GM10847 (cell line): ENCODE results near the gene SLC22A31.

Source experiments
- POLR2A ChIP-seq: IDR thresholded peaks from 2 replicates; pipeline ENCODE4 v1.6.1; 2011; ENCODE audit not compliant: insufficient read length; ENCODE audit errors: extremely low read depth

The SLC22A31 gene

DNA sequence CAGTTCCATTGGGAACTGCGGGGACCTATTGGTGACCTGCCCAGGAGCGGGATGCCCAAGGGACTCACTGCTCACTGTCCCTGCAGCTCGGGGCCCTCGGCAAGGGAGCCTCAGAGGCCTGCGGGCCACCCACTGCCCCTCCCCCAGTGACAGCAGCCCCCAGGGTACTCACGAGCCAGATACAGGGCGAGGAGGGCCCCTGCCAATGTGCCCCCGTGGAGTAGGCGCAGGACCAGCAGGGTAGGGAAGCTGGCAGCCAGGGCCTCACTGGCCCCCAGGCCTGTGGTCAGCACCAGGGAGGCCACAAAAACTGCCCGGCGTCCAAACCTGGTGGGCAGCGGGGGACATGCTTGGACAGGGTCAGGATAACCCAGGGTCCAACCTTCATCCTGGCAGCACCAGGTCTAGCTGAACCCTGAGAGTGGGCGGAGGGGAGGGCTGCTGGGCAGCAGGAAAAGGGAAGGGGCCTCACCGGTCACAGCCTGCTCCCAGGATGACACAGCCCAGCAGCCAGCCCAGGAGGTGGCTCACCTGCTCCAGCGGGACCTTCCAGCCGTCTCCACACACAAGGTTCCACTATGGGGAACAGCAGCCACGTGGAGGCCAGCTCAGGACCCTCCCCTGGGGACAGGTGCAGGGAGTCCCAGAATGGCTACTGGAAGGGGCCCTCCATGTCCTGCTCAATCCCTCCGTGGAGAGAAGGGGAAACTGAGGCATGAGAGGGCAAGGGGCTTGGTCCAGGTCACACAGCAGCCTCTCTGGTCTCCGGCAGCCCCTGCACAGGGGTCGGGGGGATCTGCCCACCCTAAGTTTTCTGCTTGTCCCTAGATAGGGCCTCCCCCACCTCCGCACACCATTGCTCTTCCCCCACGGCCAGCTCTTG is 855 bp downstream of the SLC22A31 start:
- TF ChIP-seq POLR2A, result no peak

DNA sequence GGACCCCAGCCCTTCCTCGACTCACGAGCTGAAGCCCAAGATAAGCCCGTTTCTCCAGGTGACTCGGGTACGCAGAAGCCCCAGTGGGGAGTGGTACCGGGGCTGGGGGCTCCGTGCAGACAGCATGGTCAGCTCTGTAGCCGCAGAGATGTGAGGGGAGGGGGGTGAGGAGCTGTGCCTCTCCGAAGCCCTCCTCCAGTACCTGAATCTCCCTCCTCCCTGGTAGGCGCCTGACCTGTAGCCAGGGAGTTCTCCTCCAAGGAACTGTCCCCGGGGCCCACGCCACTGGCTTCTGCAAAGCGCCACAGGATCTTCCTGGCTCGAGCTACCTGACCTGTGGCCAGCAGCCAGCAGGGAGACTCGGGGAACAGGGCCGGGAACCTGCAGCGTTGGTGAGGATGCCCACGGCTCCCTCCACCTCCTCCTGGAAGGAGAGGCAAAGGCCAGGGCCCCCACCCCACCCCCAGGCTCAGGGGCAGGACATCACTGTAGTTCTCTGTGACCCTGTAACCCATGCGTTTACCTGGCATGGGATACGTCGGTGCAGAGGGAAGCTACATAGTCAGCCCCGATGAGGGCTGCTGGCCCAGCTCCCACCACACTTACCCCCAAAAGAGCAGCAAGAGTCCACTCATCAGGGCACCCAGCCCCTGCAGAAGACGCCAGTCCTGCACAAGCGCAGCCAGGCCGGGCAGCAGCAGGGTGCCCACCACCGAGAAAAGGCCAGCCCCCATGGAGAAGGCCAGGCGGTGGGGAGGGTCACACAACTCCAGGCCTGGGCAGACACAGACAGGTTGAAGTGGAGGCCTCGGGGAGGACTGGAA is 1.7 kb downstream of the SLC22A31 start:
- no peak for TF ChIP-seq POLR2A

DNA sequence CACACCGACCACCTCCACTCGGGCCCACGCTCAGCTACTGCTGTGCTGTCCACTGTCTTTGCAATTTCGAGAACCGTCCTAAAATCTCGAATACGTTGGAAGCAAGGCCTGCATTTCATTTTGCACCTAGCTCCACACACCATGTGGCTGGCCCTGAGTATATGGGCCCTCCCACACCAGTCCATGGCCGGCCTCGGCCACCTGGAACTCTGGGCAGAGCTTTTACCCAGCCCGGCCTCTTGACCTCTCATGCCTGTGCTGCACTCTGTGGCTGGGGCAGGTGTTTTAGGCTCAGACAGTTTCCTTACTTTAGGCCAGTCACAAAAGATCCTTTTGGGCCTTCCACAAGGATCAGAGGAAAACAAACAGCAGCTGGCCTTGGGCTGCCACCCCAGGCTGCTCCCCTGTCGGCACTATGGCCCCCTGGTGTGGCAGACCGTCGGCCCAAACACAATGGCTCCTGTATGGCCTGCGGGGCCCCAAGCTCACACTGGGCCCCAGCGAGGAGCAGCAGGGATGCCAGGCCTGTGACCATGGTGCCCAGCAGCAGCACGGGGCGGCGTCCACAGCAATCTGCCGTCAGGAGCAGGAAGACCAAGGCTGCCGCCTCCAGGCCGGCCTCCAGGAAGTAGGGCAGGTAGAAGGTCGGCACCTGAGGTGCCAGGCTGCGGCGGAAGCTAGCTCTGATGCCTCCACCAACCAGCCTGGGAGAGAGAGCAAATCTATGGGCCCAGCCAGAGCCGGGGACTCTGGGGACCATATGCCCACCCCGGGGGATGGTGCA is 2.5 kb downstream of the SLC22A31 start:
- TF ChIP-seq POLR2A, result no peak

DNA sequence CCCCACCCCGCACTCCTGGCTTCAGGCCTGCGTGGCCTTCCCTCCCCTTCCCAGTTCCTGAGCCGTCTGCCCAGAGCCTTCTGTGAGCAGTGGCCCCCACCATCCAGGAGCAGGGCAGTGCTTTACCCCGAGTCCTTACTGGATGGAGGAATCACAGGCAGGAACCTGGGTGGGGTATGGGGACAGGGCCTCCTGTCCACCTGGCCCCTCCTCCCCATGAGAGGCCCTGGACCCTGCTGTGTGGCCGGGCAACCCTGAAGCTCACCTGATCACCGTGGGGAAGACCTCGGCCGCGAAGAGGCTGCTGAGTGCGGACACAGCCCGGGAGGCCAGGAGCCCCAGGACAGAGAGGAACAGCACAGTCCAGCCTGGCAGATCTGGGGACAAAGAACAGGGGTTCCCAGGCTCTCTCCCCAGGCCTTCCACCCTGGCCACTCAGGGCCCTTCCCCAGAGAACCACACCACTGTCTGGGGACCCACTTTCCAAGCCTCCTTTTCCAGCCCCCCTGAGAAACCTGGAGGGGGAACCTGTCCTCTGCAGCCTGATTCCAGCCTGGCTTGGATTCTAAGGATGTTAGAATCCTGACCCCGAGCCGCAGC is 3.2 kb downstream of the SLC22A31 start:
- no peak for TF ChIP-seq POLR2A

DNA sequence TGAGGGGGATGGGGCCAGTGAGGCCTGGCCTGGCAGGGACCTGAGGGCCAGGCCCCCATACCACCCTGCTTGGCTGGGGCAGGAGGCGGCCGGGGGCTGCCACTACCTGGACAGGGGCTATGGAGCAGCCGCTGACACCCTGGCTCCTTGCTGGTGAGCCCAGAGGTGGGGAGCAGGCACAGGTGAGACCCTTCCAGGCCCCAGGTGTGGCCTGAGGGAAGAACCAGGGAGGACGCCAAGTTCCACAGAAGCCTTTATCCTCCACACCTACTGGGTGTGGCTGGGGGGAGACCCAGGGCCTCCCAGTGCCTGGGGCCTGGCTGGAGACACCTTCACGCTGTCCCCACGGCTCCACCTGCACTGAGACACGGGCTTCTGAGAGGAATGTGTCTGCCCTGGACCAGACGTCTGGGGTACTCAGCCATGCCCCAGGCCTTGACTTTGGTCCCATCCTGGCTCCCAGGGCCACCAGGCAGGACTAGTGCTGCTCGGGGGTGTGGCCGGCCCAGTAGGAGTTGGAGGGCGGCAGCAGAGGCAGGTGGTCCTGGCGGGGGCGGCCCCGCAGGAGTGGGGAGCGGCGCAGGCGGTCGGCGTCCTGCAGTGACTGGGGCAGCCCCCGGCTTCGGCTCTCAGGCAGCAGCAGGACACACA is 4.7 kb downstream of the SLC22A31 start:
- TF ChIP-seq POLR2A, result no peak

DNA sequence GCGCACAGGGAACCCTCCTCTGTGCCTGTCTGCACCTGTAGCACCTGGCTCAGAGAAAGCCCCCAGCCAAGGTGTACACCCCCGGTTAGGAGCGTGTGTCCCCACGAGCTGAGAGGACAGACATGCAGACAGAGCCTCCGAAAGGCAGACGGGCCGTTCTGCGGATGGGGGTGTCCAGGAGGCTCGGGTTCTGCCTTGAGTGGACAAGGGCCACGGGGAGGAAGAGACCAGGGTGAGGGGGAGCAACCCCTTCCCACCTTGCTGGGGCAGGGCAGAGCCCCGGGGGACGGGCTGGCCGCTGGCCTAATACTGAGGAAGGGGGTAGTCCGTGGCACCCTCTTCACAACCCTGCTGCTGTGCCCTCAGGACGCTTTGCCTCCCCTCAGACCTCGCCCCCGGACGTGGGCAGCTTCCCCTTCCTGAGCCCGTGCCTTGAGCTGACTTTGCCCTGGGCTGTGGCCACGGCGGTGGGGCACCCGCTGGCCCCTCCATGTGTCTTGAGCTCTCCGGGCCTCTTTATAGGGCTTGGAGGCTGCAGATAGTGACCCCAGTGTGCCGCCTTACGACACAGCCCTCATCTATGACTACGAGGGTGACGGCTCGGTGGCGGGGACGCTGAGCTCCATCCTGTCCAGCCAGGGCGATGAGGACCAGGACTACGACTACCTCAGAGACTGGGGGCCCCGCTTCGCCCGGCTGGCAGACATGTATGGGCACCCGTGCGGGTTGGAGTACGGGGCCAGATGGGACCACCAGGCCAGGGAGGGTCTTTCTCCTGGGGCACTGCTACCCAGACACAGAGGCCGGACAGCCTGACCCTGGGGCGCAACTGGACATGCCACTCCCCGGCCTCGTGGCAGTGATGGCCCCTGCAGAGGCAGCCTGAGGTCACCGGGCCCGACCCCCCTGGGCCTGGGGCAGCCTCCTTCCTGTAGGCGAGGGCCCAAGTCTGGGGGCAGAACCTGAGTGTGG is 5.7 kb downstream of the SLC22A31 start:
- no peak for TF ChIP-seq POLR2A

DNA sequence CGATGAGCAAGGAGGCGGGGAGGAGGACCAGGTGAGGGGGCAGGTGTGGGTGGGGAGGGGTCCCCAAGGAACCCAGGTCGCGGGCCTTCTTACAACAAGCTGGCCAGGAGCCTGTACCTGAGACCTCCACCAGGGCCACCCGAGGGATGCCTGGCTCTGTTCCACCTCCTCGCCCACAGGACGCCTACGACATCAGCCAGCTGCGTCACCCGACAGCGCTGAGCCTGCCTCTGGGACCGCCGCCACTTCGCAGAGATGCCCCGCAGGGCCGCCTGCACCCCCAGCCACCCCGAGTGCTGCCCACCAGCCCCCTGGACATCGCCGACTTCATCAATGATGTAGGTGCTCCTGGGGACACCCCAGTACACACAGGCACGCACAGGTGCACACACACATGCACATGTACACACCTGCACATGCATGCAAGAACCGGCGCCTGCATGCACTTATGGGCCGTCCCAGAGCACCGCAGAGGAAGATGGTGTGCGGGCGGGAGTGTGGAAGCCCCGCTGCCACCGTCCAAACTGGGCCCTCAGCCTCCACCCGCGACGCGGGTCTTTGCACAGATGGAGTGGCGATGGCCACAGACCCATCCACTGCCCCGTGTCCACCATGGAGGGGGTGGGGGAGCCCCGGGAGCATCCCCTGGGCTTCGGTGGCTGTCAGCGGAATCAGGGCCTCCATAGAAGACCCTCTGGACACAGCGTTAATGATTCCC is 6.6 kb downstream of the SLC22A31 start:
- TF ChIP-seq POLR2A, result no peak

DNA sequence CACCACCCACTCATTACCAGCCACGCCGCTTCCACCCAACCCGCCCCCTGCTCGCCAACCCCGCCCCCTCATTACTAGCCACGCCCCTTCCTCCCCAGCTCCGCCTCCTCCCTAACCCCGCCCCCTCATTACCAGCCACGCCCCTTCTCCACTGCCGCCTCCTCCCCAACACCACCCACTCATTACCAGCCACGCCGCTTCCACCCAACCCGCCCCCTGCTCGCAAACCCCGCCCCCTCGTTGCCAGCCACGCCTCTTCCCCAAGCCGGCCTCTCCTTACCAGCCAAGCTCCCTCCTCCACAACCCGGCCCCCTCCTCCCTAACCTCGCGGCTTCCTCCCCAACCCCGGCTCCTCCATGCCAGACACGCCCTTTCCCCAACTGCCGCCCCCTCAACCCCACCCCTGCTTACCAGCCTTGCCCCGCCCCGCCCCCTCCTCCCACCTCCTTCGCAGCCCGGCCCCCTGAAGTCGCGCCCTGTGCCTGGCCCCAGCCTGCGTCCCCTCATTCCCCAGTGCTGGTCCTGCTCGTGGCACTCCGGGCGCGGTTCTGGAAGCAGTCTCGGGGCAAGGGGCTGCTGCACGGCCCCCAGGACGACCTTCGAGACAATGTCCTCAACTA is 7.3 kb downstream of the SLC22A31 start:
- no peak for TF ChIP-seq POLR2A

DNA sequence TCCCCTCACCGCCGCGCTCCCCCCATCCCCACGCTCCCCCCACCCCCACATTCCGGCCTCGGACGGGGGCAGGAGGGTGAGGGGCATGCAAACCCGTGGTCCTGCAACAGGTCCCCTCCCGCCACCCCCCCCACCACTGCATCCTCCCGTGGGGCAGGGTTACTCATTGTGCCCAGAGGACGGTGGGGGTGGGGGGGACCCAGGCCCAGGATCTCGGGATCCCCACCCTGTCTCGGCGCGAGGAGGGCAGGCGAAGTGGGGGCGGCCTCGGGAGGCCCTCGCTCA is 8.5 kb downstream of the SLC22A31 start:
- TF ChIP-seq POLR2A, result no peak

DNA sequence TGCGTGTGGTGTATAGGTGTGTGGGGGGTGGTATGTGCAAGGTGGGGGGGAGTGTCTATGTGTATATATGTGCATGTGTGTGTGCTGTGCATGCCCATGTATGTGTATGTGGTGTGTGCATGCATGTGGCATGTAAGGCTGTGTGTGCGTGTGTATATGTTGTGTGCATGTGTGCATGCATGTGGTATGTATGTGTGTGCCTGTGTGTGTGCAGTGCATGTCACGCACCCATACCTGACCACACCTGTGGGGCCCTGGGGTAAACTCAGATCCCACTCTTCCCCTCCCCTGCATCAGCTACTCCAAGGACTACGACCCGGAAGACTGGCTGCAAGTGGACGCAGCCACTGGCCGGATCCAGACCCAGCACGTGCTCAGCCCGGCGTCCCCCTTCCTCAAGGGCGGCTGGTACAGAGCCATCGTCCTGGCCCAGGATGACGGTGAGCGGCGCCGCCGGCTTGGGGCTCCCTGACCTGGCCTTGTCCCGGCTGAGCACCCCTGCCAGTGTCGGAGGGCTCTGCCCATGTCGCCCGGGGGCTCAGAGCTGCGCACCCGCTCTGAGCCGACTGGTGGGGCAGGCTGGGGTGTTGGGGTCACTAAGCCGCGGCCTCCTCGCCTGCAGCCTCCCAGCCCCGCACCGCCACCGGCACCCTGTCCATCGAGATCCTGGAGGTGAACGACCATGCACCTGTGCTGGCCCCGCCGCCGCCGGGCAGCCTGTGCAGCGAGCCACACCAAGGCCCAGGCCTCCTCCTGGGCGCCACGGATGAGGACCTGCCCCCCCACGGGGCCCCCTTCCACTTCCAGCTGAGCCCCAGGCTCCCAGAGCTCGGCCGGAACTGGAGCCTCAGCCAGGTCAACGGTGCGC is 9.1 kb downstream of the SLC22A31 start:
- TF ChIP-seq POLR2A, result no peak

DNA sequence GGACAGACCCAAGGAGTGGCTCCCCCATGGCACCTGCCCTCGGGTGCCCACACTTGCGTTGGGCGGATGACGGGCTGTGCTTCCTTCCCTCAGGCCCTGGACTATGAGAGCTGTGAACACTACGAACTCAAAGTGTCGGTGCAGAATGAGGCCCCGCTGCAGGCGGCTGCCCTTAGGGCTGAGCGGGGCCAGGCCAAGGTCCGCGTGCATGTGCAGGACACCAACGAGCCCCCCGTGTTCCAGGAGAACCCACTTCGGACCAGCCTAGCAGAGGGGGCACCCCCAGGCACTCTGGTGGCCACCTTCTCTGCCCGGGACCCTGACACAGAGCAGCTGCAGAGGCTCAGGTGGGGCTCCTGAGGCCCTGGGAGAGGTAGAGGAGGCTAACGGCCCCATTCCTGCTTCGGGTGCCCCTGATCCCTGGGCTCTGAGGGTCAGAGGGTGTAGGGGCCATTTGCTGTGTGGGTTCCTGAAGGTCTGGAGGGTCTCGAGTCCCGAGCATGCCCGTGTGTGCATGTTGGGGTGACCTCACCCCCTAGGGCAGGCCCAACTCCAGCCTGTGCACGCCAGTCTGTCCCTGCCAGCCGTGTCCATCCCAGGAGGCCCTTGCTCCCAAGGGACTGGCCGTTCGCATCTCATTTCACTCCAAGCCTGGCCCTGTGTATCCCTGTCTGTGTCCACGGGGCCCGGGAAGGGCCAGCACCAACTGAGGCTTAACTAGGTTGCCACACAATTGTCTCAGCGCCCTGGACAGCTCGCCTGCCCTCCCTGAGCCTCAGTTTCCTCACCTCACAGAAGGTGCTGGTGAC is 10.0 kb downstream of the SLC22A31 start:
- TF ChIP-seq POLR2A, result no peak
